Measurements from ENCODE around the gene DENND1A.

DENND1A gene

GRCh38 chr9:123807251-123807650 lies 122.7 kb downstream of the DENND1A start:
- DNase-seq: no peak

DNA sequence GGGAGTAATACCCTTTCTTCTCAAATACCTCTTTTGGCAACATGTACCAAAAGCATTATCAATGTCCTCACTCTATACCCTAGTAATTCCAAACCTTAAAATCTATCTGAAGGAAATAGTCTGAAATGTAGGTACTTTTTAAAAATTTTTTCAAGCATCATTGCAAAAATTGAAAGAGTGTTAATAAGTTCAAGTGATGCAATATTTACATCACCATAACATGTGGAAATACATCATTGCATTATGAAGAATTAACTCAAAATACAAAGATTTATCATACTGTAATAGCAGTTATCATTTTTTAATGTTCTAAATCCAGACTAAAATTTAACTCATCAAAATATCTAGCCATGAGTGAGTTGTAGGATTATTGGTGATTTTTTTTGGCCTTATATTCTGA lies 123.1 kb downstream of the DENND1A start:
- DNase-seq: no peak

DNA sequence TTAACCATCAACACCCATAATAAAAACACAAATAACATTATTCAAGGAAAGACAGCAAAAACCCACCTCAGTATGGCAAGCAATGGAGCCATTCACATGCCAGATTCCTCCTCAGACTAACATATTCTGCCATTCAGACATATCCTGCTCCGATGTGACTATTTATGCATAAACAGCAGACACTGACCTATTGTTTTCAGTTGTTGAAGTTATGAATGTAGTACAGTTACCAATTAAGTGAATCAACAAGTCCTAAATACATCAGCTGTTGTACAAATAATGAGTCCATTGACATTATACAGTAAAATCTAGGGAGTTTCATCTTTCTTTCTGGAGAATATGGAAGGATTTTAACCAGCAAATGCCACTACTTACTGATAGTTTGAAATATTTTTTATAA lies 131.7 kb downstream of the DENND1A start:
- no peak for DNase-seq

DNA sequence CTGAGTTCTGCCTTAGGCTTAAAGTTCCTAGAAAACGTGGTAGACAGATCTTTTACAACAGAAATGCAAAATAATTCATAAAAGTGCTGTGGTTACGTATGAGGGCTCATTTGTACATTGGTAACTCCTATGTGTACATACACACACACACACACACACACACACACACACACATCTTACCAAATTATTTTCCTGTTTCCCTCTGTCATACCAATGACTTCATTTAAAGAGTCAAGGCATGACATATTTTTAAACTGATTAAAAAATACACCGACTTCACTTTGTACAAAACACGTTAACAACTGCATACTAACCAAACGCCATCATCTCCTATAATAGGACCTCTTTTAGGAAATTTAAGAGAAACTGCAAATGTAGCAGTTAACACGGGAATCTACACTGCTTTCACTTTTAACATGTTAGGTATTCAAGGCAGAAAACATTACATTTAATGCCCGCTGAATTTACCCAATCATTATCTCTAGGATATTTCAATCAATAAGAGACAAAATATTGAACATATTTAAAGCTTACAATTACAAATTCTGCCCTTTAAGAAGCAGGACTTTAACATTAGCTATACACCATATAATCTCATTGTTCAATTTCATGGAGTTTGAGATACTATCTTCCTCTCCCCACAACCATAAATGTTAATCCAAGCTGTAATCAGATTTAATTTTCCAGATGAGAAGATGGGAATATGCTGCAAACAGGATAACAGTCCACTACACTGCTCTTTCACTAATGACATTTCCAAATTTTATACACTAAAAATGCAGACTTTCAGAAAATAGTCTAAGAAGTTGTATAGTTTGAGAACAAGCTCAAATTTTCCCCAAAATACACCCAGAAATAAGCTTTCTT lies 133.1 kb downstream of the DENND1A start:
- DNase-seq: no peak

DNA sequence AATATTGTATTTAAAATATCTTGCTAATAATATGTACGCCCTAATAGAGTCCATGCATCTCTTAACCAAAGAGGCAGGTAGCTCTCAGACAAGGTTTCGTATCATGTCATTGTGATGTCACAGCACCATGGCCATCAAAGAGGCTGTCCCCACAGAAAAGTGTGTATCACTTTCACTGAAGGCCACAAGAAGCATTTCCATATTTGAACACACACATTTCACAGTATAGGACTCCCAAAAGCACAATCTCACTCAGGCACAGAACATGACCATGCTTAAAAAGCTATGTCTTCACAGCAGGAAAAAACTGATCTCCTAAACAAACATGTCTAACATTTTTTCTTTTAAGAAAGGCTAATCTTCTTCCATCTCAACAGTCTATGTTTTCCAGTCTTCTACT lies 133.8 kb downstream of the DENND1A start:
- DNase-seq: no peak

DNA sequence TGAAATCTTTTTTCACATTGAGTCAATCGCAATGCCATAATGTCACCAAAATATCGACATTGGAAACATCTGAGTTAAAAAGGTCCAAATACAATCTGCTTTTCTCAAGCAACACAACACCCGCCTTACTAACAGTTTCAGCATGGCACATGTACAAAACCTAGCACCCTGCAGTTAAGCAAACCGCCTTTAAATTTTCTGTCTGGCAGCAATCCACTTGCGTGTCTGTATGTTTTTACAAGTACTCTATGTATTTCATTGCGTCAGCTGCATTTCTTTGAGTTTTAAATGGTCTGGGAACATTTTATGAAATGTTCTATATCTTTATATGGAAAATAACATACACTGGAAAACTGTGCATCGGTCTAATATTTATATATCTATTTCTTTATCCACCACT lies 134.6 kb downstream of the DENND1A start:
- DNase-seq: no peak

DNA sequence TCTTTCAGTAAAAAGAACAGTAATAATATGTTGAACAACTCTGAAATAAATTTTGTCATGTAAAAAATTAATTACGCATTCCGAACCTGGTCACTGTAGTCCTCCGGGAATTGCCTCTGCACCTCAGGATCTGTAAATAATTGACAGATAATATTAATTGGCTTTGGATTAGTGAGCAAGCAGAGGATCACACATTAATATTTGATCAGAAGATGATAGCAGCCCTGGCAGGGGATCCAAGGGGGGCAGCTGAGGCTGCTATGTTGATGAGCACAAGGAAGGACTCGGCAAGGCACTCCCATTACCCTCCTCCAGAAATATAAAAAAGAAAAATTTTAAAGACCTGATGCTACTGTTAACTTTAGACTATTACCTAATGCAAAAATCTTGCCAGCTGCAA lies 137.4 kb downstream of the DENND1A start:
- DNase-seq: no peak

DNA sequence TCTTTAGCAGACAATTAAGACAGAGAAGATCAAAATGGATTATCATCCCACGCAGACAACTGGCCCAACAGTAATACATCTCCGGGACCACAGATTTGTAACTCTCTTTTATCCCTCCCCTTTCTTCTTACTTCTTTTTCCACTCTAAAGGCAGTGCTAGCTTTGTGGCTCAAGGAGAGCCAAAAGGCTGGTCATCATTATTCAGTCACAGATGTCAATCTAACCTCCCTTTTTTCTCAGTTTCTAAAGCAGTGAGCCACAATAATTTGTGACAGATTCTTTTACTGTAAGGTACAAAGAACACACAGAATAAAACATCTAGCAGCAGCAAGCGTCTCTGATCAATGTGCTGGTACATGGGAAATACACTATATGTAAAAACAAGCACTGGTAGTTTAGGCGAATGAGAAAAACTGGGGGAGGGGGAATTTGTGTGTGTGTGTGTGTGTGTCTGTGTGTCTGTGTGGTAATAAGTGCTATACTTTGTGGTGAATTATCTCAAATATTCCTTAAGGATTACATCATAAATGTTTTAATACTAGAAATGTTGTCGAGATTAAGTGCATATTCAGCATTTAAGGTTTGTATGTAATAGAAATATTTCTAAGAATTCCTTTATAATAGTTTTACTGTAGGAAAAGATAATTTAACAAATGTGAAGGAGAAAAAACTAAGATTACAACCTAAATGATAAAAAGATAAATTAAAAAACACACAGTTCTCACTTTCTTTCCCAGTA lies 140.2 kb downstream of the DENND1A start:
- no peak for DNase-seq

GRCh38 chr9:123787416-123787815 lies 142.5 kb downstream of the DENND1A start:
- no peak for DNase-seq

GRCh38 chr9:123784518-123784917 lies 145.4 kb downstream of the DENND1A start:
- DNase-seq: no peak

- no peak for DNase-seq
These were observed 151.6 kb downstream of the DENND1A start for GRCh38 chr9:123778232-123778902.

- DNase-seq: no peak
These were observed 153.0 kb downstream of the DENND1A start for GRCh38 chr9:123776708-123777537.

DNA sequence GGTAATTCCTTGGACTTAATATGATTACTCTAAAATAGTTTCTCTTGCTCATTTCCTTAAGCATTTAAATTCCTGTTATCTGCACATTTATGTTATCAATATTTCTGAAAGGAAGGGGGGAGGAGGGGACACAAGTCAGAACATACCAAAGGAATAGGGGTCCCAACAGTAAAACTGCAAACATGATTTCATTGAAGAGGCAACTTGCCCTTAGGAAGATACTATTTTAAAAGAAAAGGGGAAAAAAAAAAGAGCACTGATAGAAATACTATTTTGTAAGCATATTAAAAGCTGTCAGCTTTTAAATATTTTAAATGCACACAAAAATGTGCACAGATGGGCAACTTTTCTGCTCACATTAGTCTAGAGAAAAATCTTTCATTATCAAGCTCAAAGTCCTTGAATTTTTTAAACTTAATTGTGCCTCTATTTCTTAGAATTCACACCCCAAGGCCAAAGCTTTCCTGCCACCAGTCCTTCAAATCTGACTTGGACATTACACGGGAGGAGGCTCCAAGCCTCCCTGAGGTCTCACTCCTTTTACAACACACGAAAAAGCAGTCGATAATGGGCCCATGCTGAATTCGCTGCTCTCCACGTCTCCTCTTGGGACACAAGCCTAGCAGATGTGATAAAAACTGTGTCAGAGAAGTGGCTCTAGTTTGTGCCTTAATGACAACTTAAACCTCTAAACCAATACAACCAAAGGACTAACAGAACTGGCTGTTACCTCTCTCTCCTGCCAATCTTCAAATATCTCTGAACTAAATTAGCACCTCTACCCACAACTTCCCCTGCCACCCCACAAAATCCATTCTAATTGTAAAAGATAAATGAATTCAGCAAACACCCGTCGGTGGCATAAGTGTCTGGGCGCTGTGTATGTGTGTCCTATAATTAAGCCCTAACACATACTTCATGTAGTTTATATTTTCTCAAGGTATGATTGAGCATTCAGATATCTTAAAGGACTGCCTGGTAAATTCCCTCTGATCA lies 154.3 kb downstream of the DENND1A start:
- no peak for DNase-seq

GRCh38 chr9:123773783-123774182 lies 156.1 kb downstream of the DENND1A start:
- no peak for DNase-seq

DNA sequence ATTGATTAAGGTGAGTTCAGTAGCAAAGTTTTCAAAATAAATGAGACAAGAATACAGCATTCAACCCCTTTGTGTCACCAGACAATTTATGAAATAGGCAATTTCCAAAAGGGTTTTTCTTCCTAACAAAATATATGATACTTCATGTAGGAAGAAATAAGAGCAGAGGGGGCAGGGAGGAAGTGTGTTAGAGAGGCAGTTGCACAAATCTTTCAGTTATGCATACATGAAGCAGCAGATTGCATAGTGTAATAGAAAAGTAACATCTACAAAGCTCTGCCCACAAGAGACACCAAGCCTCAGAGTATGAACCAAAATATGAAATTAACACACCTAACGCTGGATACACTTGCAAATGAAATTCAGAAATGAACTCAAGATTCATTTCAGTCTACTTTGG lies 157.0 kb downstream of the DENND1A start:
- no peak for DNase-seq

- no peak for DNase-seq
These were observed 157.6 kb downstream of the DENND1A start for GRCh38 chr9:123772374-123772773.

DNA sequence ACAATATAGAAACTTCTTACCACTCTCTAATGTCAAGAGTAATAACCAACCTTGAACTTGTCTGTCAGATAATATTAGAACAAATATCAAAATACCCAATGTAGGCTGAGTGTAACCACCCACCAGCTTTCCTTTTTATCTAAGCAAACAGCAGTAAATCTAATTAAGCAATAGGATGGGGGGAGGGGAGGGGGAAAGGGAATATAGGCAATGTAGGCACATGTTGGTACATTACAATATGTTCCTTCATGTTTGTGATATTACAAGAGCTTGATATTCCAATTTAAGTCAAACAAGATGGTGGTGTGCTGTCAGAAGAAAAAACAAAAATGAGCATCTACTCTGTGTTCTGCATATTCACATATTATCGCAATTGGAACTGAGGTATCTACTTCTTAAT lies 158.2 kb downstream of the DENND1A start:
- no peak for DNase-seq

DNA sequence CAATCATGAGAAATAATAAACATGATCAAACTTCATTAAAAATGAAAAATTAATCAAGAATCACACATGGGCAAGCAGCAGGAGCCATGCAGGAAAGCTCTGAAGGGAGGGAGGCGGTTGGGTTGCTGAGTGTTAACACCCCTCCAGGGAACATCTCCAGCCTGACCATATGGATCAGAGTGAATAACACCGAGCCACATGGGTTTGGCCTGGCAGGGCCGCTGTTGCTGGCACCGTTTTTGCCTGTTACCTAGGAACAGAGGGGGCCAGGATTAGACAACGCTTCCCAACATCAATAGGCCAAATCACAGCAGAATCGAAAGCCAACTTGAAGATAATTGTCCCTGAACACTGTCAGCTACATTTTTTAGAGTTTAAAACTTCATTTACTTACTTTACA lies 160.2 kb downstream of the DENND1A start:
- DNase-seq: no peak

GRCh38 chr9:123763910-123764588 lies 165.9 kb downstream of the DENND1A start:
- no peak for DNase-seq

DNA sequence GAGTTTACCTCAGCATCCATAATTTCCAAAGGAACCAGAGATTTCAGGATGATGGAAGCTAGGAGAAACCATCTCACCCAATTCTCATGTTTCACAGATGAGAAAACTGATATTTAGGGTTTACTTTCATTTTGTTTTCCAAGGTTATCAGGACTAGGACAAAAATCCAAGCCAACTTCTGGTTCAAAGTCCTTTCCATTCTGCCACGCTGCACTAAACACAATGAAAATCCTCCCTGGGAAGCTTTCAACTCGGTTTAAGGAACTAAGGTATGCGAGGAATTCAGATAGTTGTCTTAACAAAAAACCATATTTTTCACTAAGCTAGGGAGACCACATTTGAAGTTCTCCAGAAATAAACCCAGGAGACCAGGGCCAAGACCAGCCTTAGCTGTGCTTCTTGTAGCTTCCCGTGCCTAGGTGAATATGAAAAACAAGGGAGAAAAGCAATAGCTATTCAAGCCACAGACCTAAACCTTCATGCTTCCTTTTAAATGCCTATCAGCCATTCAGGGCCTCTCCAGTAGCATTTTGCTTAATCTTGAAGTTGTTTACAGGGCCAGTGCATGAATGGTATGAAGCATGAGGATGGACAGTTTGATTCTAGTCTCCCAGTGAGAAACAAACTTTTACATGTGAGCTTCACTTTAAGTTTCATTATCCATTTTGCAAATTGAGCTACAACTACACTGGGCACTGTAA lies 167.9 kb downstream of the DENND1A start:
- DNase-seq: no peak
